OCI-LY7 (cell line): ENCODE data around the gene SH3BP5L. TPM values are rescaled to one million over a fixed set of nuclear protein-coding genes. Genes with fewer than 3 reads are reported as not detected.

Experiments used
- BruUV-seq: library from RNA; stranded (reverse); fragments of 400-500 nt; replicated peaks from 2 replicates; lab custom pipeline; 2021; lab: Mats Ljungman, UMichigan
- CTCF ChIA-PET: fragments of 300-600 bp; sonication (Branson Sonifier 250); formaldehyde crosslinking; loops from one replicate; lab custom pipeline; 2022; ENCODE audit warnings: antibody characterized with exemption; ENCODE audit not compliant: unreplicated experiment; lab: Charles Lee
- POLR2A ChIA-PET: fragments of 300-600 bp; sonication (Branson Sonifier 250); formaldehyde crosslinking; loops from one replicate; lab custom pipeline; 2022; ENCODE audit warnings: antibody characterized with exemption; lab: Charles Lee
- DNase-seq: peaks from one replicate; pipeline ENCODE4 v3.0.0-alpha.2; 2015; ENCODE audit warnings: low spot score
- H2AFZ ChIP-seq: fragments of 200-600 bp; sonication (generic), shearing (Covaris generic); 2 replicates; pipeline ENCODE4 v1.6.1; 2014; ENCODE audit warnings: mild to moderate bottlenecking, antibody characterized with exemption, low read length, moderate library complexity
- H3K27ac ChIP-seq: fragments of 200-600 bp; sonication (generic); 2 replicates; pipeline ENCODE4 v1.5.1; 2014; ENCODE audit warnings: mixed run types, low read depth, mild to moderate bottlenecking, moderate library complexity, low read length, inconsistent platforms; ENCODE audit not compliant: poor library complexity, severe bottlenecking
- H3K36me3 ChIP-seq: fragments of 200-600 bp; sonication (generic); 2 replicates; pipeline ENCODE4 v1.6.1; 2014; ENCODE audit warnings: mild to moderate bottlenecking, antibody characterized with exemption, low read length, moderate library complexity, mixed read lengths; ENCODE audit not compliant: insufficient read depth
- H3K4me1 ChIP-seq: fragments of 200-600 bp; sonication (generic); 2 replicates; pipeline ENCODE4 v1.5.1; 2014; ENCODE audit warnings: mild to moderate bottlenecking, low read length; ENCODE audit not compliant: insufficient read depth, poor library complexity, severe bottlenecking
- H3K4me2 ChIP-seq: fragments of 200-600 bp; sonication (generic); 2 replicates; pipeline ENCODE4 v1.6.1; 2014; ENCODE audit warnings: mild to moderate bottlenecking, low read length
- H3K4me3 ChIP-seq: fragments of 200-600 bp; sonication (generic); 2 replicates; pipeline ENCODE4 v1.5.1; 2014; ENCODE audit warnings: mild to moderate bottlenecking, low read depth, low read length; ENCODE audit not compliant: poor library complexity, severe bottlenecking
- H3K79me2 ChIP-seq: fragments of 200-600 bp; sonication (generic); 2 replicates; pipeline ENCODE4 v1.6.1; 2016; ENCODE audit warnings: low read depth, mild to moderate bottlenecking, low read length, moderate library complexity, mixed read lengths; ENCODE audit not compliant: insufficient read depth
- H3K9me2 ChIP-seq: fragments of 200-600 bp; sonication (generic); 2 replicates; pipeline ENCODE4 v1.6.1; 2016; ENCODE audit warnings: mild to moderate bottlenecking, low read length, mixed read lengths; ENCODE audit not compliant: insufficient read depth
- H3K9me3 ChIP-seq: fragments of 200-600 bp; sonication (generic); 2 replicates; pipeline ENCODE4 v1.6.1; 2014; ENCODE audit warnings: mild to moderate bottlenecking, mixed run types, low read length, mixed read lengths
- H4K20me1 ChIP-seq: fragments of 200-600 bp; sonication (generic); 2 replicates; pipeline ENCODE4 v1.6.1; 2014; ENCODE audit warnings: mild to moderate bottlenecking, antibody characterized with exemption, low read length, moderate library complexity, mixed read lengths; ENCODE audit not compliant: insufficient read depth
- EZH2phosphoT487 ChIP-seq: fragments of 200-600 bp; sonication (generic); IDR thresholded peaks from 2 replicates; pipeline ENCODE4 v1.6.1; 2018; ENCODE audit warnings: low read depth, borderline replicate concordance, mild to moderate bottlenecking, mixed run types, antibody characterized with exemption, low read length, moderate library complexity, mixed read lengths
- intact Hi-C: fragments of 100-400 bp; cut with micrococcal nuclease; formaldehyde crosslinking; loops from one replicate; pipeline ENCODE4 v1.10.0; 2022; ENCODE audit not compliant: unreplicated experiment
- total RNA-seq, 2 experiments: library from RNA; depleted of rRNA in 1 of 2; stranded (reverse); fragments of >200 nt in 1 of 2; shearing (Covaris generic) in 1 of 2; gene quantifications; 2 replicates each; pipeline ENCODE4 v1.2.3, GENCODE V29; 2014 to 2022
- TF ChIP-seq, protein P1 (sequence below): fragments of 200-600 bp; sonication (generic); conservative IDR thresholded peaks from 2 replicates; pipeline ENCODE4 v1.5.1; 2014; ENCODE audit warnings: mild to moderate bottlenecking, antibody characterized with exemption, low read length, moderate library complexity, mixed read lengths

Gene SH3BP5L
- total RNA-seq, 2 experiments from 2014 or later, result 16.9 to 21.8 TPM

DNA sequence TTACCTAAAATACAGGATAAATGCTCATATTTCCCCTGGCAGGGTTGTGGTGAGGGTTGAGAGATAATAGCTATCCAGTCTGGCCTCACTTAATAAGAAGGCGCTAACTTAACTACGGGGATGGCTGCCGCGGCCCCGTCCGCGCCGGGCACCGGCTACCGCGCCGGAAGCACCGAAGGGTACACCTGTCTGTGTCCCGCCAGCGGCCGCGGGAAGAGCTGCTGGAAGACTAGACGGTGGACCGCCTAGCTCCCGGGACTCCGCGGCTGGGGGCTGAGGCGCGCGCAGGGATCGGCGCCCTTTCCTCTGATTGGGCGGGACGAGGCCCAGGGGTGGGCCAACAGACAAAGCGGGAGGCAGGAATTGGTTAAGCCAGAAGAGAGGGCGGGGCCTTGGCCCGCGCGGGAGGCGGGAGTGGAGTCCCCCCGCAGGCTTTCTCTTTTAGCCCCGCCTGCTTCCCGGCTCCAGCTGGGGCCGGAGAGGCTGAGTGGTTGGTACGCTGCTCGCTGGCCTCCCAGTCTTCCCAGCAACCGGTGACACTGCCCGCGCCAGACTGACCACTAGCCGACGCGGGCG lies 12.2 kb upstream of the SH3BP5L start, which contains the start of gene ZNF672:
TSS of gene ZNF672 (plus strand) at position 444 of the 576 bp plus-strand sequence. CDS start 9,051 bp downstream, outside the sequence.
- Histone ChIP-seq H3K27ac (peak within 1 kb of the TSS; percentile 74), H4K20me1 (no peaks in the 10 kb centered on the region), H2AFZ (peak within 1 kb of the TSS; percentile 85), H3K9me2 (no peaks in the 10 kb centered on the region), H3K4me2 (peak within 1 kb of the TSS; percentile 89), H3K4me1 (peaks cover 24% of the 10 kb centered on the region), H3K9me3 (no peaks in the 10 kb centered on the region), H3K36me3 (peaks cover 7% of the 10 kb centered on the region; the same call in 1 of the 2 replicates), H3K4me3 (peak within 1 kb of the TSS; percentile 86), H3K79me2 (peaks cover 16% of the 10 kb centered on the region)
- BruUV-seq, result no TSS peak
- TF ChIP-seq, protein P1, sequence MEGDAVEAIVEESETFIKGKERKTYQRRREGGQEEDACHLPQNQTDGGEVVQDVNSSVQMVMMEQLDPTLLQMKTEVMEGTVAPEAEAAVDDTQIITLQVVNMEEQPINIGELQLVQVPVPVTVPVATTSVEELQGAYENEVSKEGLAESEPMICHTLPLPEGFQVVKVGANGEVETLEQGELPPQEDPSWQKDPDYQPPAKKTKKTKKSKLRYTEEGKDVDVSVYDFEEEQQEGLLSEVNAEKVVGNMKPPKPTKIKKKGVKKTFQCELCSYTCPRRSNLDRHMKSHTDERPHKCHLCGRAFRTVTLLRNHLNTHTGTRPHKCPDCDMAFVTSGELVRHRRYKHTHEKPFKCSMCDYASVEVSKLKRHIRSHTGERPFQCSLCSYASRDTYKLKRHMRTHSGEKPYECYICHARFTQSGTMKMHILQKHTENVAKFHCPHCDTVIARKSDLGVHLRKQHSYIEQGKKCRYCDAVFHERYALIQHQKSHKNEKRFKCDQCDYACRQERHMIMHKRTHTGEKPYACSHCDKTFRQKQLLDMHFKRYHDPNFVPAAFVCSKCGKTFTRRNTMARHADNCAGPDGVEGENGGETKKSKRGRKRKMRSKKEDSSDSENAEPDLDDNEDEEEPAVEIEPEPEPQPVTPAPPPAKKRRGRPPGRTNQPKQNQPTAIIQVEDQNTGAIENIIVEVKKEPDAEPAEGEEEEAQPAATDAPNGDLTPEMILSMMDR, result no peak
- no peak for TF ChIP-seq EZH2phosphoT487
- CTCF ChIA-PET, result interaction anchor here (1.0 to 1.3 kb wide), 2 partner anchors 9 to 21 kb away, joined by 3 to 7 read pairs; partner anchors contain the start of gene ZNF692
- POLR2A ChIA-PET, result interaction anchor here (1.1 to 5.5 kb wide), 13 partner anchors 11 to 68 kb away, joined by 3 to 70 read pairs (median 8); partner anchors contain the start of genes PGBD2, SH3BP5L and ZNF692
- intact Hi-C loops, result loop anchor here (1.0 kb wide), 5 partner anchors 12 to 215 kb away; partner anchors contain the start of gene PGBD2
- peak; percentile 96 for DNase-seq

DNA sequence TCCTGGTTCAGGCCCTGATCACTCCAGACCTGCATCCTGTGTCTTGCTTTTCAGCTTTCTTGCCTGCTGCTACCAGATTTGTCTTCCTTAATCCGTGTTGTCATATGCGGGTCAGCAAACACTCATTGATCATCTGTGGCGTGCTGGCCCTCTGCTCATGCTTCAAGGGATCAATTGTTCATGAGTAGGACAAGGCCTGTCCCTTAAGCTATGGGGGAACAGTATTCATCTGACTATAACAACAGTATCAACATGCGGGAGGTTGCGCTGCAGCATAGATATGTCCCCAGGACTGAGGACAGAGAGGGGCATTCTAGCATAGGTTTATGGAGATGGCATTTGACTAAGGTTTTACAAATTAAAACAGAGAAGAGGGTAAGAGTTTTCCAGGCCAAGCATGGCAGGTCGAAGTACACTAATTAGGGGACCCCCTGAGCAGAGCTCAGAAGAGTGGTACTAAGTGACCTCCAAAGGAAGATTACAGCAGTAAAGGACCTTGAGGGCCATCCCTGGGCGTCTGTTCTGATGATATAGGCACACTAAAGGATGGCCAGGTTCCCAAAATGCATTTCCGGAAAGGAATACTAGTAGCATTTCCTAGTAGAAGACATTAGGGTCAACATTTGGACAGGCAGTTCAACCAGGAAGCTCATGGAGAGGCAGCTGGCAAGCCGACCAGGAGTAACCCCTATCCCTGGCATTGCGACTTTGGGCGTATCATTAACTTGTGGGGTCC lies 11.5 kb upstream of the SH3BP5L start:
- Histone ChIP-seq H3K79me2 (peaks cover 16% of the 10 kb centered on the region), H3K4me2 (peak overlapping the region; percentile 89), H3K27ac (peak overlapping the region; percentile 74), H3K9me2 (no peaks in the 10 kb centered on the region), H3K36me3 (peaks cover under 1% of the 10 kb centered on the region; the same call in 1 of the 2 replicates), H4K20me1 (no peaks in the 10 kb centered on the region), H3K4me3 (peak overlapping the region; percentile 86), H2AFZ (peak overlapping the region; percentile 85), H3K9me3 (no peaks in the 10 kb centered on the region), H3K4me1 (peaks cover 24% of the 10 kb centered on the region)
- ChIA-PET POLR2A (interaction anchor here (1.1 to 5.5 kb wide), 13 partner anchors 10 to 69 kb away, joined by 3 to 70 read pairs (median 8); partner anchors contain the start of genes PGBD2, SH3BP5L and ZNF692), CTCF (interaction anchor here (1.0 to 1.3 kb wide), 2 partner anchors 8 to 21 kb away, joined by 3 to 7 read pairs; partner anchors contain the start of gene ZNF692)
- no peak for TF ChIP-seq EZH2phosphoT487
- TF ChIP-seq, protein P1, result no peak
- TSS peak; percentile 88 for BruUV-seq
- intact Hi-C loops, result no loop called here
- no peak for DNase-seq
